ENCODE data around the gene MMRN1.

The MMRN1 gene

GRCh38 chr4:90001023-90001422 is 106.4 kb downstream of the MMRN1 start:
- no peak for DNase-seq

GRCh38 chr4:90002441-90003062 is 107.9 kb downstream of the MMRN1 start:
- DNase-seq = peak; percentile 61

All from NCI-H345 (cell line).